Peyer's patch (tissue), 4 donors: ENCODE data around the gene GNG12.

Experiments used
- CTCF ChIP-seq, 6 experiments: fragments of 450-650 bp in 4 of 6; fragments of 200-600 bp in 2 of 6; sonication (generic) in 1 of 6; IDR thresholded peaks; one replicate each; pipeline ENCODE4 v1.5.1; 2017 to 2019; ENCODE audit warnings: antibody characterized with exemption in 6 of 6, mild to moderate bottlenecking in 3 of 6, moderate library complexity in 1 of 6
- POLR2A ChIP-seq, 2 donors: fragments of 450-650 bp; IDR thresholded peaks; one replicate each; pipeline ENCODE4 v1.5.1; 2017; ENCODE audit warnings: antibody characterized with exemption in 2 of 2, mild to moderate bottlenecking in 2 of 2, moderate library complexity in 2 of 2

DNA sequence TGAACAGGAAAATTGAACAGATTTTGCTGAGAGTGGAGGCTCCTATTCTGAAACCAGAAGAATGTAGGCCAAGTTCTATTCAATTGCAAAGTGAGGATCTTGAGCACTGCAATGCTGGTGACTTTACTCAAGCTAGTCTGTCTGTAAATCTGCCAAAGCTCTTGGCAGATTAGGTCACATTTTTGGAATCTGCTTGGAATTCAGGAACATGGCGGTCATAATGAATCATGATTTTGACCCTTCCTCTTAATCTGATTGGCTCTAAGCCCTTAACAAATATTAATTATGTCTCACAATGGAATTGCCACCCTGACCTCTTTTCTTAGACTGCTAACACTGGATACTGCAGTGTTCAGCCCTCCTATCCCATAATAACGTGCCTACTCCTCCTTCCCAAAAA is 7.2 kb upstream of the GNG12 start:
- no peak for TF ChIP-seq CTCF (IDR thresholded peaks at IDR 0.05)
- TF ChIP-seq POLR2A (IDR thresholded peaks at IDR 0.05), result no peak
